Vein endothelial cell (primary cell): Measurements from ENCODE around the gene SLC23A1. TPM values are rescaled to one million over a fixed set of nuclear protein-coding genes. Genes with fewer than 3 reads are reported as not detected.

Source experiments
- total RNA-seq: library from RNA; depleted of rRNA; stranded (reverse); fragments of >200 nt; gene quantifications from 2 replicates; pipeline ENCODE4 v1.2.3, GENCODE V29; 2012

The SLC23A1 gene
- total RNA-seq = not detected in 2 replicates

GRCh38 chr5:139383275-139383992 is at the start of gene SLC23A1:
SLC23A1 (minus strand) TSS chr5:139383297; CDS start chr5:139383253, 44 bp downstream.

GRCh38 chr5:139403787-139404483 is 20.8 kb upstream of the SLC23A1 start, which contains the start of gene SPATA24:
SPATA24 (minus strand) TSS chr5:139404089; CDS start chr5:139404060, 29 bp downstream.

GRCh38 chr5:139394654-139395566 is 11.8 kb upstream of the SLC23A1 start, which contains the start of gene PROB1:
PROB1 (minus strand) TSS chr5:139395104; CDS start chr5:139395081, 23 bp downstream.

DNA sequence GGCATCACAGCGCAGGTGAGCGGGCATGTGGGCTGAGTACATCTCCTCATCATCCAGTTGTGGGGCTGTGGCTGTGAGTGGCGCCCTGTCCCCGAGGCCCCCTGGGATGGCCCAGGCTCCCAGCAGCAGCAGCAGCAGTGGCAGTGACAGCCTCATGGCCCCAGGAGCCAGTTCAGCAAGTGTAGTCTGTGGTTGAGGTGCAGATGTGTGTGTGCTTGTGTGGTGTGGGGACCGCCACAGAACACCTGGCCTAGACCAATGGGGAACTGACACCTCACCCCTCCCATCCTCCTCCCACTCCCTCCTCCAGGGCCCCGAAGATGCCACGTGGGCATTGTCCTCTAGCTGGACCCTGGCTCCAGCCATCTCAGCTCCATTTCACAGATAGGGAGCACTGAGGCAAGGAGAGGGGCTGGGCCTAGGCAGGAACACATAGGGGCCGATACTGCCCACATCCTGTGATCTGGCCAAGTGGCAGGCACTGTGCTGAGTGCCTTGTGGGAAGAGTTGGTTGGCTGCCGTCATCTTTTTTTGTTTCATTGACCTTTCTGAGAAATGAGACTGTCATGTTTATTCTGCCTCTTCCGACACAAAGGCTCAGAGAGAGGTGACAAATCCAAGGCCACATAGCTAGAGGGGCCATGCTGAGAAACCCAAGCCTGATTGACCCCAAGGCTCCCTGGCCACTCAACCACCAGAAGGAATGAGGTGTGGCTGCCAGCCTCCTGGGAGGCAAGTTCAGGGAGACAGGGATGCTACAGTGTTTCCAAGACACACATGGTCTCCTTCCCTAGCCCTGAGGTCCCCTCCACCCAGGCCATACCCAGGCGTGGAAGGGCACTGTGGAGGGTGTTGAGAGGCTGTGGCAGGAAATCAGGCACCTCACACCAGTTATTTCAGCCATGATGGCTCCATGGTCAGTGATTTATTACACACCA is 6.9 kb upstream of the SLC23A1 start, which contains the start of gene MZB1:
Gene MZB1, minus strand, starts transcription at position 213 of the 938 bp plus-strand sequence. Its CDS starts 57 bp downstream, at position 156.

DNA sequence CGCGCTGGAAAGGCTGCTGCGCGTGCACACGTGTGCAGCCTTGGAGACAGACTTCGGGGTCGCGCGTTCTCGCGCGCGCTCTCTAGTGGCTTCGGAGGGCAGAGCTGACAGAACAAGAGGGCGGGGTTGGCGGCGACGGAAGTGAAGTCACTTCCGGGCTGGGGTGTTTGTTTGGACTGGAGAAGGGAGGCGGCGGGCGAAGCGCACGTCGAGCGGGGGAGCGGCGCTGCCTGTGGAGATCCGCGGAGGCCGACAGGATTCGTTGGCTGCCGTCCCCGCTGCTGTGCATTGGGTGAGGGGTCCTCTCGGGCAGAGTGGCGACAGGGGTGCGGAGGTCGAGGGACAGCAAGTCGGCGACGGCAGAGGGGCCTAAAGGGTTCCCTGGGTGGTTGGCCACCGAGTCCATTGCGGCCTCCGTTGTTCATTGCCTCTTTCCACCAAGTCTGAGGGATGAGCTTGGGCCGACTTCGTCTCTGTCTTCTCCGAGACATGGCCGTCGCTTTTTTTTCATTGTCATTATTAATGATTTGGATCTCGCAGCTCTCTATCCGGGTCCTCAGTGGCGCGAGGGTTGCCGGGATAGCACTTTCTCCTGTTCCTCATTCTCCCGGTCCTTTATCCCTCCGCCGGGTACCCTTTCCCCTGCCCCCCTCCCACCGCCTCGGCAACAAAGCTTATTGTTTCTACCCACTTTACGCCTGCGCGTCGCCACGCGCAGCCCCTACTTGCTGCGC is 41.2 kb downstream of the SLC23A1 start, which contains the start of gene PAIP2:
Gene PAIP2, plus strand, starts transcription at position 166 of the 734 bp plus-strand sequence. CDS start 21,931 bp downstream, outside the sequence.

Other genes starting within 250 kb of the SLC23A1 start
- gene SIL1, start 184.9 kb downstream of the SLC23A1 start, total RNA-seq = 29.2 and 32.3 TPM in 2 replicates
- 208 and 306 TPM in 2 replicates for gene MATR3, start 89.6 kb downstream of the SLC23A1 start, total RNA-seq
- gene PAIP2, start 41.4 kb downstream of the SLC23A1 start, total RNA-seq = 56.7 and 67.0 TPM in 2 replicates
- gene MZB1, start 6.6 kb upstream of the SLC23A1 start, total RNA-seq = 0.19 TPM in 1 of 2 replicates, not detected in the other
- 4.6 and 7.2 TPM in 2 replicates for gene PROB1, start 11.8 kb upstream of the SLC23A1 start, total RNA-seq
- 4.1 and 6.2 TPM in 2 replicates for gene SPATA24, start 20.8 kb upstream of the SLC23A1 start, total RNA-seq
- 8.7 and 13.7 TPM in 2 replicates for gene DNAJC18, start 56.2 kb upstream of the SLC23A1 start, total RNA-seq
- gene ECSCR, start 79.4 kb upstream of the SLC23A1 start, total RNA-seq = 329 and 359 TPM in 2 replicates
- gene SMIM33, start 87.7 kb upstream of the SLC23A1 start, total RNA-seq = not detected in 2 replicates
- gene STING1, start 99.5 kb upstream of the SLC23A1 start, total RNA-seq = 56.9 and 67.3 TPM in 2 replicates
- 76.8 and 92.5 TPM in 2 replicates for gene UBE2D2, start 178.0 kb upstream of the SLC23A1 start, total RNA-seq